Nephron (organoid): ENCODE measurements around the gene PHACTR1.

Experiments used
- H3K27ac Mint-ChIP-seq, 3 experiments: 2 replicates each; pipeline ENCODE4 v1.8.0; 2020; ENCODE audit warnings: mixed read lengths in 3 of 3, mild to moderate bottlenecking in 2 of 3, moderate library complexity in 1 of 3
- H3K27me3 Mint-ChIP-seq: 2 replicates; pipeline ENCODE4 v1.8.0; 2021; ENCODE audit warnings: low read depth, mild to moderate bottlenecking, moderate library complexity, mixed read lengths
- H3K36me3 Mint-ChIP-seq: 2 replicates; pipeline ENCODE4 v1.8.0; 2020; ENCODE audit warnings: low read depth, mixed read lengths
- H3K4me1 Mint-ChIP-seq: 2 replicates; pipeline ENCODE4 v1.8.0; 2020; ENCODE audit warnings: mixed read lengths
- H3K4me3 Mint-ChIP-seq, 3 experiments: 2 replicates each; pipeline ENCODE4 v1.8.0; 2020; ENCODE audit warnings: mild to moderate bottlenecking in 3 of 3, mixed read lengths in 3 of 3, moderate library complexity in 2 of 3
- H3K9me3 Mint-ChIP-seq: 2 replicates; pipeline ENCODE4 v1.8.0; 2020; ENCODE audit warnings: mixed read lengths
- CTCF ChIP-seq, 3 experiments: fragments of 200-600 bp; sonication (generic); IDR thresholded peaks; one replicate each; pipeline ENCODE4 v1.5.0; 2021; ENCODE audit warnings: antibody characterized with exemption in 3 of 3; ENCODE audit not compliant: unreplicated experiment in 3 of 3

PHACTR1 gene

GRCh38 chr6:13058051-13058450 is 341.5 kb downstream of the PHACTR1 start:
- Mint-ChIP-seq H3K27ac (no peak overlapping the region), H3K9me3 (no peaks in the 10 kb centered on the region), H3K4me3 (no peak overlapping the region), H3K27me3 (no peaks in the 10 kb centered on the region), H3K4me1 (no peaks in the 10 kb centered on the region), H3K36me3 (no peaks in the 10 kb centered on the region)
- no peak for TF ChIP-seq CTCF (IDR thresholded peaks at IDR 0.05; ENCODE audit: unreplicated experiment in 3 of 3)

- no peak overlapping the region for H3K4me3 Mint-ChIP-seq
- no peaks in the 10 kb centered on the region for H3K27me3 Mint-ChIP-seq
- H3K4me1 Mint-ChIP-seq, result no peaks in the 10 kb centered on the region
- H3K36me3 Mint-ChIP-seq, result no peaks in the 10 kb centered on the region
- no peak overlapping the region for H3K27ac Mint-ChIP-seq
- H3K9me3 Mint-ChIP-seq, result no peaks in the 10 kb centered on the region
- TF ChIP-seq CTCF (IDR thresholded peaks at IDR 0.05; ENCODE audit: unreplicated experiment in 3 of 3), result no peak
These were observed 342.5 kb downstream of the PHACTR1 start for GRCh38 chr6:13059026-13059425.

- H3K36me3 Mint-ChIP-seq, result no peaks in the 10 kb centered on the region
- TF ChIP-seq CTCF (IDR thresholded peaks at IDR 0.05; ENCODE audit: unreplicated experiment in 3 of 3), result no peak
- no peaks in the 10 kb centered on the region for H3K9me3 Mint-ChIP-seq
- H3K4me1 Mint-ChIP-seq, result no peaks in the 10 kb centered on the region
- H3K27ac Mint-ChIP-seq, result no peak overlapping the region
- no peaks in the 10 kb centered on the region for H3K27me3 Mint-ChIP-seq
- no peak overlapping the region for H3K4me3 Mint-ChIP-seq
These were observed 346.8 kb downstream of the PHACTR1 start for GRCh38 chr6:13063300-13063918.

- Mint-ChIP-seq H3K4me3 (no peak overlapping the region), H3K4me1 (no peaks in the 10 kb centered on the region), H3K27me3 (no peaks in the 10 kb centered on the region), H3K36me3 (no peaks in the 10 kb centered on the region), H3K27ac (no peak overlapping the region), H3K9me3 (no peaks in the 10 kb centered on the region)
- TF ChIP-seq CTCF (IDR thresholded peaks at IDR 0.05; ENCODE audit: unreplicated experiment in 3 of 3), result no peak
These were observed 349.0 kb downstream of the PHACTR1 start for GRCh38 chr6:13065581-13065980.

GRCh38 chr6:13066050-13066449 is 349.5 kb downstream of the PHACTR1 start:
- Mint-ChIP-seq H3K27ac (no peak overlapping the region), H3K36me3 (no peaks in the 10 kb centered on the region), H3K27me3 (no peaks in the 10 kb centered on the region), H3K4me3 (no peak overlapping the region), H3K4me1 (no peaks in the 10 kb centered on the region), H3K9me3 (no peaks in the 10 kb centered on the region)
- no peak for TF ChIP-seq CTCF (IDR thresholded peaks at IDR 0.05; ENCODE audit: unreplicated experiment in 3 of 3)

- Mint-ChIP-seq H3K27me3 (no peaks in the 10 kb centered on the region), H3K9me3 (no peaks in the 10 kb centered on the region), H3K4me1 (no peaks in the 10 kb centered on the region), H3K4me3 (no peak overlapping the region), H3K27ac (no peak overlapping the region), H3K36me3 (no peaks in the 10 kb centered on the region)
- TF ChIP-seq CTCF (IDR thresholded peaks at IDR 0.05; ENCODE audit: unreplicated experiment in 3 of 3), result no peak
These were observed 350.3 kb downstream of the PHACTR1 start for GRCh38 chr6:13066820-13067219.
